Measurements from ENCODE around the gene IL3. TPM values are rescaled to one million over a fixed set of nuclear protein-coding genes. Genes with fewer than 3 reads are reported as not detected.

IL3 gene
- total and polyA plus RNA-seq, 2 of the 4 experiments (the other 2 are of a cell fraction) = not detected

DNA sequence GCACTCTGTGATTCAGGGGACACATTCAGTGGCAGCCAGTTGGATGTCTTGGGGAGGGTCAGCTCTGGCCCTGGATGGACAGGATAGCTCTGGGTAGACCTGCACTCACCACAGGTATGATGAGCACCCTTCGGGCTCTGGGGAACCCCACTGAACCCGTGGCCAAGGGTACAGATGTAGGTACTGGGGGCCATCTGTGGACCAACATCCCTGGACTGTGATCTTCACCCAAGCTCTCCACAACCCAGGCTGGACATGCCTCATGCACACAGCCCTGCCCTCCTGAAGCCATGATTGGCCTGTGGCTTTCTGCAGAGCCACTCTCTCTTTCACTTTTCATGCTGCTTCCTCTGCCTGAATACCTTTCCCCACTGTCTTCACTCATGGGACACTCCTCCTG lies 33.4 kb upstream of the IL3 start:
- Histone ChIP-seq H4K20me1 (ENCODE audit: insufficient read depth, low read length) (no peaks in the 10 kb centered on the region), H3K9me1 (ENCODE audit: insufficient read depth, low read length) (no peaks in the 10 kb centered on the region), H3K27me3 (ENCODE audit: control insufficient read depth, insufficient read depth, low read length) (peaks cover 11% of the 10 kb centered on the region), H2AK5ac (ENCODE audit: low read depth, low read length) (no peak overlapping the region), H2BK5ac (ENCODE audit: low read depth, low read length, poor library complexity, severe bottlenecking) (no peak overlapping the region), H3K9ac (ENCODE audit: low read depth, low read length) (no peak overlapping the region), H3K9me3 (ENCODE audit: control insufficient read depth, insufficient read depth, low read length) (no peaks in the 10 kb centered on the region), H4K91ac (ENCODE audit: insufficient read depth, low read depth, low read length) (no peak overlapping the region), H3K79me1 (ENCODE audit: low read depth in 1 of 2, low read length in 2 of 2) (no peaks in the 10 kb centered on the region), H3K18ac (ENCODE audit: low read depth, low read length) (no peak overlapping the region), H3K36me3 (ENCODE audit: control insufficient read depth, insufficient read depth, low read length) (no peaks in the 10 kb centered on the region), H3K4me3 (ENCODE audit: insufficient read depth, low read depth, low read length) (no peak overlapping the region), H3K23ac (ENCODE audit: low read depth, low read length) (no peak overlapping the region), H3K14ac (replicated peaks; ENCODE audit: low read depth, low read length) (no peak overlapping the region), H2BK15ac (ENCODE audit: low read depth, low read length) (no peak overlapping the region), H2BK120ac (ENCODE audit: low read depth, low read length) (no peak overlapping the region), H3K27ac (ENCODE audit: insufficient read depth, low read length) (no peak overlapping the region), H2AK9ac (replicated peaks; ENCODE audit: low read depth, low read length, poor library complexity) (no peak overlapping the region), H4K8ac (ENCODE audit: low read depth in 2 of 2, low read length in 2 of 2) (no peak overlapping the region), H2BK20ac (ENCODE audit: low read depth, low read length) (no peak overlapping the region), H3K56ac (ENCODE audit: extremely low read depth, insufficient read depth, low read length) (no peak overlapping the region), H2AFZ (replicated peaks; ENCODE audit: low read length, poor library complexity) (no peak overlapping the region), H3K4ac (ENCODE audit: low read depth, low read length) (no peak overlapping the region), H3K4me2 (ENCODE audit: low read depth, low read length) (no peak overlapping the region), H4K5ac (ENCODE audit: low read depth, low read length) (no peak overlapping the region), H3K4me1 (ENCODE audit: control insufficient read depth, insufficient read depth, low read length) (no peaks in the 10 kb centered on the region)
- dilution Hi-C loops (cut with HindIII; ENCODE audit: low sequenced_read_pairs, unreplicated experiment) (no loop called here), intact Hi-C loops (cut with micrococcal nuclease) (no loop called here), in situ Hi-C loops (cut with MboI; ENCODE audit: low sequenced_read_pairs) (no loop called here)
- ChIA-PET CTCF (no interaction called here), POLR2A (ENCODE audit: unreplicated experiment) (no interaction called here)
- no TSS peak for BruUV-seq (replicated peaks)
- TF ChIP-seq RFX5 (IDR thresholded peaks at IDR 0.05; ENCODE audit: low read depth, low read length) (no peak), RAD21 (IDR thresholded peaks at IDR 0.05; ENCODE audit: low read length) (no peak), BHLHE40 (IDR thresholded peaks at IDR 0.05; ENCODE audit: low read depth, low read length) (no peak), MAFK (IDR thresholded peaks at IDR 0.05; ENCODE audit: low read depth, low read length) (no peak), USF2 (IDR thresholded peaks at IDR 0.05; ENCODE audit: low read depth, low read length) (no peak), FOS (IDR thresholded peaks at IDR 0.05; ENCODE audit: low read depth, low read length) (no peak), CTCF (conservative IDR thresholded peaks at IDR 0.05; ENCODE audit: low read depth, low read length) (no peak), MAZ (IDR thresholded peaks at IDR 0.05; ENCODE audit: borderline replicate concordance, low read depth, low read length) (no peak), CEBPB (IDR thresholded peaks at IDR 0.05; ENCODE audit: low read depth, low read length) (no peak), NFE2L2 (IDR thresholded peaks at IDR 0.05; ENCODE audit: low read depth, low read length) (no peak), MXI1 (IDR thresholded peaks at IDR 0.05; ENCODE audit: borderline replicate concordance, low read depth, low read length) (no peak), SMC3 (IDR thresholded peaks at IDR 0.05; ENCODE audit: low read depth, low read length) (no peak), CHD1 (IDR thresholded peaks at IDR 0.05; ENCODE audit: low read depth, low read length) (no peak), POLR2A (IDR thresholded peaks at IDR 0.05; ENCODE audit: low read depth, low read length) (no peak), RCOR1 (IDR thresholded peaks at IDR 0.05; ENCODE audit: insufficient replicate concordance, low read length) (no peak)
- TF ChIP-seq, protein P1, sequence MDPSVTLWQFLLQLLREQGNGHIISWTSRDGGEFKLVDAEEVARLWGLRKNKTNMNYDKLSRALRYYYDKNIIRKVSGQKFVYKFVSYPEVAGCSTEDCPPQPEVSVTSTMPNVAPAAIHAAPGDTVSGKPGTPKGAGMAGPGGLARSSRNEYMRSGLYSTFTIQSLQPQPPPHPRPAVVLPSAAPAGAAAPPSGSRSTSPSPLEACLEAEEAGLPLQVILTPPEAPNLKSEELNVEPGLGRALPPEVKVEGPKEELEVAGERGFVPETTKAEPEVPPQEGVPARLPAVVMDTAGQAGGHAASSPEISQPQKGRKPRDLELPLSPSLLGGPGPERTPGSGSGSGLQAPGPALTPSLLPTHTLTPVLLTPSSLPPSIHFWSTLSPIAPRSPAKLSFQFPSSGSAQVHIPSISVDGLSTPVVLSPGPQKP (IDR thresholded peaks at IDR 0.05; ENCODE audit: borderline replicate concordance, low read depth, low read length) = no peak
- ATAC-seq (ENCODE audit: low read depth) = no peak
- DNase-seq = no peak
- WGBS, 2 experiments (ENCODE audit: extremely low coverage in 2 of 2, insufficient read length in 1 of 2) = 50% methylated on average over 2 of the region's 2 CpGs; no CpG with 5 or more reads in 1 of the 2 experiments
